ENCODE measurements around the gene PLCB1.

DNA sequence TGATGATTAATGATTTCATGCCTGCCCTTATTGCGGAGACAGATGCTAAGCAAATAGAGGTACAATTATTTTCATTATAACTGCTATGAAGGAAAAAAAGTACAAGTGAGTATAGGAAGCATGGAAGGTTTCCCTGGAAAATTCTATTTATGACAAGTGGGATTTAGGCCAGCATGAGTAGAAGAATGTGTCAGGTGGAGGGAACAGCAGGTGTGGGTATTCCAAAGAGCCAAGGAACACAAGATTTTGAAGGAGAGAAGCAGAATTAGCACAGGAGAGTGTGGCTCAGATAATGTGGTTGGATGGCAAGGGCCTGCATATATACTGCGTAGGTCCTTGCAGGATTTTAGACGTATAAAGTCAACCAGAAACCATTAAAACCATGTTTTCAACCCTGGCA lies 11.4 kb downstream of the PLCB1 start:
- TF ChIP-seq EZH2 (IDR thresholded peaks at IDR 0.05; ENCODE audit: borderline replicate concordance, low read depth, low read length, severe bottlenecking) (no peak), CTCF (IDR thresholded peaks at IDR 0.05; ENCODE audit: borderline replicate concordance, extremely low read depth, low read length, poor library complexity, severe bottlenecking) (no peak)
